Lower lobe of right lung (tissue), 2 donors: Measurements from ENCODE around the gene MRGPRD. TPM values are rescaled to one million over a fixed set of nuclear protein-coding genes. Genes with fewer than 3 reads are reported as not detected.

ENCODE experiments used
- ATAC-seq, 2 donors: fragments of 200-7000 bp; cut with Tn5 transposase; one replicate each; pipeline ENCODE4 v1.9.1; 2020 to 2022; ENCODE audit warnings: mild to moderate bottlenecking in 2 of 2, moderate library complexity in 2 of 2
- DNase-seq: peaks from one replicate; pipeline ENCODE4 v3.0.0-alpha.2; 2020
- H3K27ac ChIP-seq: fragments of 200-600 bp; one replicate; pipeline ENCODE4 v1.8.0; 2022
- H3K27me3 ChIP-seq: fragments of 200-600 bp; one replicate; pipeline ENCODE4 v1.8.0; 2022; ENCODE audit warnings: low read depth
- H3K36me3 ChIP-seq: fragments of 200-600 bp; one replicate; pipeline ENCODE4 v1.8.0; 2022; ENCODE audit warnings: mild to moderate bottlenecking
- H3K4me1 ChIP-seq: fragments of 200-600 bp; one replicate; pipeline ENCODE4 v1.8.0; 2022
- H3K4me3 ChIP-seq: fragments of 200-600 bp; one replicate; pipeline ENCODE4 v1.8.0; 2022; ENCODE audit warnings: mild to moderate bottlenecking
- H3K9me3 ChIP-seq: fragments of 200-600 bp; one replicate; pipeline ENCODE4 v1.8.0; 2022
- intact Hi-C: fragments of 100-400 bp; cut with DNase I; formaldehyde crosslinking; loops from one replicate; pipeline ENCODE4 v1.11.0; 2022
- total RNA-seq: library from RNA; stranded (reverse); fragmentation: NEBNext Ultra II Directional; extraction: Animal tissue kit (Norgen Biotek cat#: 25700); gene quantifications from one replicate; pipeline ENCODE4 v1.2.1, GENCODE V29; 2021
- TF ChIP-seq, protein P1 (sequence below): fragments of 200-600 bp; IDR thresholded peaks from one replicate; pipeline ENCODE4 v1.8.0; 2022; ENCODE audit warnings: antibody characterized with exemption, mild to moderate bottlenecking
- donor health status: DM: no; HTN: yes; CAD: no; lungs with severe emphysema.

Gene MRGPRD
- total RNA-seq, 1 donor from 2014 or later: not detected

DNA sequence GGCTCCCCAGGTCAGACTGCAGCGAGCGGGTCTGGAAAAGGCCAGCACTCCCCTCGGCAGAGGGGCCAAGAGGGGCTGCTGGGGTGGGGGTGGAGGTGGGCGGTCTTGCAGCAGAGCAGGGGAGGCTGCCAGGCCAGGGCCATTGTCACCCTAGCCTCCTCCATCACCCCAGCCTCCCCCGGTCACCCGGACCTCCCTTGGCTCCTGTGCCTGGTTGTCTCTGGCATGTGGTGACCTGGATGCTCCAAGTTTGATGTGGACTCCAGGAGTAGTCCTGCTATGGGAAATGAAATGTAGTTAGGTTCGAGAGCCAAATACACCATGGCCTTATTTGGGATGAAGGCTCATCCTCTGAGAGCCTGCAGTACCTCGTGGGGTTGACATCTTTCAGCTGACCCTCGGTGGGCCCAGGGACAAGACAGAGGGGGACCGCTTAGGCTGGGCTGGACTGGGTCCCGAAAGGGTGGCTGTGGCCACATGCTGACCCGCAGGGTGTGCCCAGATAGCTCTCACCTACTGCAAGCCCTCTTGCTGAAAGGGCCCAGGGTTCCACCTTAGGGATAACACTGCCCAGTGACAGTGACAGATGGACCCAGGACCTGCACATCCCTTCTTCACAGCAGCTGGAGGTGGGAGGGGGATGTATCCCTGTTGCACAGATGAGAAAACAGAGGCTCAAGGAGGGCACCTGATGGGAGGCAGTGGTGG lies 24.1 kb downstream of the MRGPRD start:
- peaks cover 9% of the 10 kb centered on the region for H3K4me1 ChIP-seq
- H3K27ac ChIP-seq: no peak overlapping the region
- no peaks in the 10 kb centered on the region for H3K27me3 ChIP-seq
- ATAC-seq (no peak), DNase-seq (no peak)
- H3K36me3 ChIP-seq: no peaks in the 10 kb centered on the region
- H3K9me3 ChIP-seq: no peaks in the 10 kb centered on the region
- H3K4me3 ChIP-seq: no peak overlapping the region
- intact Hi-C loops: no loop called here
- TF ChIP-seq, protein P1, sequence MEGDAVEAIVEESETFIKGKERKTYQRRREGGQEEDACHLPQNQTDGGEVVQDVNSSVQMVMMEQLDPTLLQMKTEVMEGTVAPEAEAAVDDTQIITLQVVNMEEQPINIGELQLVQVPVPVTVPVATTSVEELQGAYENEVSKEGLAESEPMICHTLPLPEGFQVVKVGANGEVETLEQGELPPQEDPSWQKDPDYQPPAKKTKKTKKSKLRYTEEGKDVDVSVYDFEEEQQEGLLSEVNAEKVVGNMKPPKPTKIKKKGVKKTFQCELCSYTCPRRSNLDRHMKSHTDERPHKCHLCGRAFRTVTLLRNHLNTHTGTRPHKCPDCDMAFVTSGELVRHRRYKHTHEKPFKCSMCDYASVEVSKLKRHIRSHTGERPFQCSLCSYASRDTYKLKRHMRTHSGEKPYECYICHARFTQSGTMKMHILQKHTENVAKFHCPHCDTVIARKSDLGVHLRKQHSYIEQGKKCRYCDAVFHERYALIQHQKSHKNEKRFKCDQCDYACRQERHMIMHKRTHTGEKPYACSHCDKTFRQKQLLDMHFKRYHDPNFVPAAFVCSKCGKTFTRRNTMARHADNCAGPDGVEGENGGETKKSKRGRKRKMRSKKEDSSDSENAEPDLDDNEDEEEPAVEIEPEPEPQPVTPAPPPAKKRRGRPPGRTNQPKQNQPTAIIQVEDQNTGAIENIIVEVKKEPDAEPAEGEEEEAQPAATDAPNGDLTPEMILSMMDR: no peak

DNA sequence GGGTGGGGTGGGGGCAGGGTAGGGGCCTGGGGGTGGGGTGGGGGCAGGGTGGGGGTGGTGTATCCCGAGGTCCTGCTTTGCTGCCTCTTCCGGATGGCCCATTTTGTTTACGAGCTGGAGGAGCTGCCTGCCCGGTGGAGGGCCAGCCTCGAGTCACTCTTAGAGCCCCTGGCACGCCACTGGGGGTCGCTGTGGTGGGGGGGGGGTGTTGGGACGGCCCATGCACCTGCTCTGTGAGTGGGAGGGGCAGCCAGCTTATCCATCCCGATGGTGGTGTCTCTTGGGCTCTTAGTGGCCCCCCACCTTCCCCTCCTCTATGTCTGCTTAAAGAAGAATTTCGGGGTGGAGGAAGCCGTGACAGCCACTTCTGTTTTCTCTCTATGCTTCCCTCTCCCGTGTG lies 24.6 kb downstream of the MRGPRD start:
- Histone ChIP-seq H3K27me3 (no peaks in the 10 kb centered on the region), H3K4me1 (peaks cover 9% of the 10 kb centered on the region), H3K36me3 (no peaks in the 10 kb centered on the region), H3K4me3 (no peak overlapping the region), H3K9me3 (no peaks in the 10 kb centered on the region), H3K27ac (no peak overlapping the region)
- peak; percentile 26 to 42 for ATAC-seq
- TF ChIP-seq, protein P1: no peak
- intact Hi-C loops: no loop called here
- no peak for DNase-seq

- ATAC-seq (no peak), DNase-seq (no peak)
- intact Hi-C loops: no loop called here
- no peaks in the 10 kb centered on the region for H3K27me3 ChIP-seq
- no peaks in the 10 kb centered on the region for H3K9me3 ChIP-seq
- peaks cover 9% of the 10 kb centered on the region for H3K4me1 ChIP-seq
- H3K36me3 ChIP-seq: no peaks in the 10 kb centered on the region
- peak overlapping the region; percentile 1 for H3K4me3 ChIP-seq
- no peak overlapping the region for H3K27ac ChIP-seq
- TF ChIP-seq, protein P1: no peak
These were observed 25.2 kb downstream of the MRGPRD start for GRCh38 chr11:68955607-68955958.

DNA sequence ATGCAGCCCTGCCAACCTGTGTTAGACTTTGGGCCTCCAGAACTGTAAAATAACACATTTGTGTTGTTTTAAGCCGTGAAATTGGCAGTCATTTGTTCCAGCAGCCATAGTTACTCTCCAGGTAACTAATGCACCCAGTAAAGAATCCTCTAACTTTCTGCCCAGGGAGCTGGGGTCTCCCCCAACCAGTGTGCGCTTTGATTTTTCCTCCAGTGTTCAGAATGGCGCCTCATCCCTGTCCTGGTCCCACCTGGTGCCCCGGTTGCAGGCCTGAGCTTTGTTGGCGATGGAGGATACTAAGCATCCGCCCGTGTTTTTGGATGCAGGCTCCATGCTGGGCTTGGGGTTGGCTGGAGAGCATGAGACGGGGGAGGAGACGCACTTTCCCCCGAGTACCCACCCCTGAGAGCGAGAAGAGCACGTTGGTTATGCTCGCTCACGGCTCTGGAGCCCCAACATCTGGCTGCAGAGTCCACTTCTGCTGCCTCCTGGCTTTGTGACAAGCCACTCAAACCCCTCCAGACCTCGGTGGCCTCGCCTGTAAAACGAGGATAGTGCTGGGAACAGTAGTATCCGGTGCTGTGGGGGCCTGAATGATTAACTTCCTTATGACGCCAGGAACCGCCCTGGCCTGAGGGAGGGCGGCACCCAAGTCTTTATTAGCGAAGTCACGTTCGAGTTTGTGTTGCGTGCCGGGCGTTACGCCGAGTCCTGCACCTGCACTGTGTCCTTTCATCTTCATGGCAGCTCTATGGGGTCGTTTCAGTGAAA lies 25.8 kb downstream of the MRGPRD start:
- Histone ChIP-seq H3K36me3 (no peaks in the 10 kb centered on the region), H3K9me3 (no peaks in the 10 kb centered on the region), H3K27ac (no peak overlapping the region), H3K4me3 (peak overlapping the region; percentile 1), H3K27me3 (no peaks in the 10 kb centered on the region), H3K4me1 (peaks cover 9% of the 10 kb centered on the region)
- intact Hi-C loops: no loop called here
- DNase-seq (peak; percentile 65), ATAC-seq (peak; percentile 58 to 72)
- TF ChIP-seq, protein P1: no peak

DNA sequence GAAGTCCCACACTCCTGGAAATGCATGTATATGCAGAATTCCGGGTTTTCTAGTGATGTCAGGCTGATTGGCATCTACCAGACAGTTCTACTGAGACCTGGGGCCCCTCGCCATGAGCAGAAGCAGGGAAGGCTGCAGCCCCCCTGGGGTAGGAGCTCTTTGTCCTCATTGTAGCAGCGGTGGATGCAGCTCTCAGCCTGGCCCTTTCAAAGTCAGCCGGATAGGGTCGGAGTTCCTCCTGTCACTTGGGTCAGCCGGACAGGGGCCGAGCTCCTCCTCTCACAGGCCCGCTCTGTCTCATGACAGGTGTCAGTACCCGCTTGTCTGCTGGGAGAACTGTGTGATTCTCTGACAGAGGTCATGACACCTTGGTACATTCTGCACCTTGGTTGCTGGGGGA lies 30.0 kb downstream of the MRGPRD start:
- intact Hi-C loops: no loop called here
- TF ChIP-seq, protein P1: no peak
- H3K36me3 ChIP-seq: no peaks in the 10 kb centered on the region
- no peak for ATAC-seq
- no peaks in the 10 kb centered on the region for H3K9me3 ChIP-seq
- DNase-seq: no peak
- no peak overlapping the region for H3K4me3 ChIP-seq
- H3K27ac ChIP-seq: no peak overlapping the region
- peaks cover 9% of the 10 kb centered on the region for H3K4me1 ChIP-seq
- H3K27me3 ChIP-seq: no peaks in the 10 kb centered on the region
